PC-9 (cell line): Measurements from ENCODE around the gene RAVER1. TPM values are rescaled to one million over a fixed set of nuclear protein-coding genes. Genes with fewer than 3 reads are reported as not detected.

Experiments used
- BruUV-seq: library from RNA; stranded (reverse); fragments of 400-500 nt; replicated peaks from 2 replicates; lab custom pipeline; 2021; lab: Mats Ljungman, UMichigan
- CTCF ChIA-PET: fragments of 300-600 bp; sonication (Branson Sonifier 250); formaldehyde crosslinking; loops from one replicate; lab custom pipeline; 2022; ENCODE audit warnings: antibody characterized with exemption; lab: Charles Lee
- POLR2A ChIA-PET: fragments of 300-600 bp; sonication (Branson Sonifier 250); formaldehyde crosslinking; loops from one replicate; lab custom pipeline; 2022; ENCODE audit warnings: antibody characterized with exemption; ENCODE audit not compliant: unreplicated experiment; lab: Charles Lee
- DNase-seq, 2 experiments: peaks; one replicate each; pipeline versions ENCODE4 v3.0.0 to v3.0.0-alpha.2; 2015 to 2022; ENCODE audit warnings: mixed read lengths in 1 of 2
- H2AFZ ChIP-seq: fragments of 200-600 bp; sonication (generic); 2 replicates; pipeline ENCODE4 v1.8.1; 2017; ENCODE audit warnings: antibody characterized with exemption
- H3F3A ChIP-seq: fragments of 200-600 bp; sonication (generic); 2 replicates; pipeline ENCODE4 v1.8.1; 2017; ENCODE audit warnings: antibody characterized with exemption, mild to moderate bottlenecking, low read depth; ENCODE audit not compliant: insufficient read depth
- H3K27ac ChIP-seq: fragments of 200-600 bp; sonication (generic); 2 replicates; pipeline ENCODE4 v1.6.1; 2016; ENCODE audit warnings: mixed run types
- H3K27me3 ChIP-seq: fragments of 200-600 bp; sonication (generic); 2 replicates; pipeline ENCODE4 v1.6.1; 2016; ENCODE audit warnings: low read depth, mixed run types; ENCODE audit not compliant: insufficient read depth
- H3K36me3 ChIP-seq: fragments of 200-600 bp; sonication (generic); 2 replicates; pipeline ENCODE4 v1.6.1; 2016; ENCODE audit warnings: low read depth, mixed run types
- H3K4me1 ChIP-seq: fragments of 200-600 bp; sonication (generic); replicated peaks from 2 replicates; pipeline ENCODE4 v1.6.1; 2016; ENCODE audit warnings: mixed run types; ENCODE audit not compliant: insufficient read depth
- H3K4me2 ChIP-seq: fragments of 200-600 bp; sonication (generic); 2 replicates; pipeline ENCODE4 v1.6.1; 2017; ENCODE audit warnings: mixed run types
- H3K4me3 ChIP-seq: fragments of 200-600 bp; sonication (generic); 2 replicates; pipeline ENCODE4 v1.6.1; 2016; ENCODE audit warnings: mixed run types
- H3K79me2 ChIP-seq: fragments of 200-600 bp; sonication (generic); 2 replicates; pipeline ENCODE4 v1.6.1; 2017; ENCODE audit warnings: low read depth, mixed run types
- H3K9me2 ChIP-seq: fragments of 200-600 bp; sonication (generic); 2 replicates; pipeline ENCODE4 v1.8.1; 2017; ENCODE audit warnings: mild to moderate bottlenecking; ENCODE audit not compliant: insufficient read depth
- H3K9me3 ChIP-seq: fragments of 200-600 bp; sonication (generic); 2 replicates; pipeline ENCODE4 v1.8.1; 2016; ENCODE audit warnings: low read depth; ENCODE audit not compliant: insufficient read depth
- H4K20me1 ChIP-seq: fragments of 200-600 bp; sonication (generic); 2 replicates; pipeline ENCODE4 v1.8.1; 2017; ENCODE audit not compliant: insufficient read depth
- CTCF ChIP-seq: fragments of 200-600 bp; sonication (generic); conservative IDR thresholded peaks from 2 replicates; pipeline ENCODE4 v1.6.1; 2017; ENCODE audit warnings: mixed run types, antibody characterized with exemption, mild to moderate bottlenecking, moderate library complexity
- EZH2 ChIP-seq: fragments of 200-600 bp; sonication (generic); IDR thresholded peaks from 2 replicates; pipeline ENCODE4 v1.8.0; 2017; ENCODE audit warnings: antibody characterized with exemption, low read depth
- intact Hi-C: fragments of 100-400 bp; cut with micrococcal nuclease; formaldehyde crosslinking; loops from one replicate; pipeline ENCODE4 v1.10.0; 2022; ENCODE audit not compliant: unreplicated experiment
- total RNA-seq: library from RNA; stranded (reverse); gene quantifications from 2 replicates; pipeline ENCODE4 v1.2.3, GENCODE V29; 2021

Gene RAVER1
- total RNA-seq, 1 experiment from 2014 or later = 52.9 TPM

DNA sequence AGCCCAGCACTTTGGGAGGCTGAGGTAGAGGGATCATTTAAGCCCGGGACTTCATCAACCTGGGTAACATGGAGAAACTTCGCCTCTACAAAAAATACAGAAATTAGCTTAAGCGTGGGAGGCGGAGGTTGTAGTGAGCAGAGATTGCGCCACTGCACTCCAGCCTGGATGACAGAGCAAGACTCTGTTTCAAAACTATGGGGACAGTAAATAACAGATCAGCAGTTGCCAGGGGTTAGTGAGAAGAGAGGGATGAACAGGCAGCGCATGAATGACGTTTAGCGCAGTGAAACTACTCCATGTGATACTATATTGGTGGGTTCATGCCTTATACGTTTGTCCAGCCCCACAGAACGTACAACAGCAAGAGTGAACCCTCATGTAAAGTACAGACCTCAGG lies 13.2 kb upstream of the RAVER1 start:
- H3K4me1 ChIP-seq = no peaks in the 10 kb centered on the region
- intact Hi-C loops = no loop called here
- no peaks in the 10 kb centered on the region for H3K79me2 ChIP-seq
- H3K9me3 ChIP-seq = no peaks in the 10 kb centered on the region
- H3K4me2 ChIP-seq = no peak overlapping the region
- no peak for DNase-seq
- no peak overlapping the region for H2AFZ ChIP-seq
- H3K27me3 ChIP-seq = no peaks in the 10 kb centered on the region
- no peak overlapping the region for H3K27ac ChIP-seq
- ChIA-PET POLR2A (no interaction called here), CTCF (interaction anchor here (0.7 kb wide), 1 partner anchor 36 kb away, joined by 3 read pairs; no protein-coding TSS in a partner anchor)
- H3K36me3 ChIP-seq = no peaks in the 10 kb centered on the region
- H3F3A ChIP-seq = peaks cover 13% of the 10 kb centered on the region; the same call in 1 of the 2 replicates
- TF ChIP-seq CTCF (no peak), EZH2 (no peak)
- H3K4me3 ChIP-seq = no peak overlapping the region
- H4K20me1 ChIP-seq = no peaks in the 10 kb centered on the region
- no TSS peak for BruUV-seq
- H3K9me2 ChIP-seq = no peaks in the 10 kb centered on the region

DNA sequence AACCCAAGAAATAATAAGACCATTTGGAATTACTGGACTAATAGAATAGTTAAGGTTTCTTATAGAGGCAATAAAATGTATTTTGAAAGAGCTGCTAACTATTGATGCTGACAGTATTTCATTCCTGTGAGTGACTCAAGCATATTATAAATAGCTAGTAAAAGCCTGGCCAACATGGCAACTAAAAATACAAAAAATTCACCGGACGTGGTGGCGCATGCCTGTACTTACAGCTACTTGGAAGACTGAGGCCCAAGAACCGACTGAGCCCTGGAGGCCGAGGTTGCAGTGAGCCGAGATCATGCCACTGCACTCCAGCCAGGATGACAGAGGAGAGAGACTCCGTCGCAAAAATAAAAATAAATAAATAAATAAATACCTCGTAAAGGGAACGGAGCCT lies 11.5 kb upstream of the RAVER1 start:
- ChIA-PET POLR2A (interaction anchor here (0.6 kb wide), 1 partner anchor 231 kb away, joined by 6 read pairs; no protein-coding TSS in a partner anchor), CTCF (no interaction called here)
- DNase-seq = no peak
- H3K4me1 ChIP-seq = no peaks in the 10 kb centered on the region
- H3K79me2 ChIP-seq = no peaks in the 10 kb centered on the region
- H3K36me3 ChIP-seq = no peaks in the 10 kb centered on the region
- intact Hi-C loops = no loop called here
- H3K4me3 ChIP-seq = no peak overlapping the region
- no peaks in the 10 kb centered on the region for H3K9me3 ChIP-seq
- H2AFZ ChIP-seq = no peak overlapping the region
- no peaks in the 10 kb centered on the region for H4K20me1 ChIP-seq
- TF ChIP-seq EZH2 (no peak), CTCF (no peak)
- no peak overlapping the region for H3K4me2 ChIP-seq
- peaks cover 8% of the 10 kb centered on the region; the same call in 1 of the 2 replicates for H3F3A ChIP-seq
- no peak overlapping the region for H3K27ac ChIP-seq
- no peaks in the 10 kb centered on the region for H3K27me3 ChIP-seq
- no peaks in the 10 kb centered on the region for H3K9me2 ChIP-seq
- no TSS peak for BruUV-seq

DNA sequence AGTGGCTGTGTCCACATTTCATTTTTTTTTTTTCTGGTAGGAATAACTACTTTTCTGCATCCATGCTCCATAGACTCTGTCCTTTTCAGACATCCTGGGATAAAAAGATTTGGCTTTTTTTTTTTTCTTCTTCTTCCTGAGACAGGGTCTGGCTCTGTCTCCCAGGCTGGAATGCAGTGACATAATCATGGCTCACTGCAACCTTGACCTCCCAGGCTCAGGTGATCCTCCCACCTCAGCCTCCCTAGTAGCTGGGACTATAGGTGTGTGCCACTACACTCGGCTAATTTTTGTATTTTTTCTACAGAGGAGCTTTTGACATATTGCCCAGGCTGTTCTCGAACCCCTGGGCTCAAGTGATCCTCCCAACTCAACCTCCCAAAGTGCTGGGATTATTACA lies 10.2 kb upstream of the RAVER1 start:
- H3K36me3 ChIP-seq = no peaks in the 10 kb centered on the region
- DNase-seq = no peak
- H3F3A ChIP-seq = peaks cover 6% of the 10 kb centered on the region; the same call in 1 of the 2 replicates
- H3K4me2 ChIP-seq = no peak overlapping the region
- POLR2A ChIA-PET = interaction anchor here (0.6 kb wide), 1 partner anchor 226 kb away, joined by 6 read pairs; no protein-coding TSS in a partner anchor
- no peaks in the 10 kb centered on the region for H3K9me3 ChIP-seq
- CTCF ChIA-PET = interaction anchor here (0.6 kb wide), 1 partner anchor 43 kb away, joined by 3 read pairs; no protein-coding TSS in a partner anchor
- no peaks in the 10 kb centered on the region for H3K79me2 ChIP-seq
- H3K9me2 ChIP-seq = no peaks in the 10 kb centered on the region
- H3K4me3 ChIP-seq = no peak overlapping the region
- H3K27me3 ChIP-seq = no peaks in the 10 kb centered on the region
- TF ChIP-seq EZH2 (no peak), CTCF (no peak)
- H3K4me1 ChIP-seq = no peaks in the 10 kb centered on the region
- no peak overlapping the region for H2AFZ ChIP-seq
- H3K27ac ChIP-seq = no peak overlapping the region
- intact Hi-C loops = no loop called here
- no TSS peak for BruUV-seq
- H4K20me1 ChIP-seq = no peaks in the 10 kb centered on the region
